HepG2 (cell line): ENCODE results near the gene E2F3. TPM values are rescaled to one million over a fixed set of nuclear protein-coding genes. Genes with fewer than 3 reads are reported as not detected.

Experiments
- BATF2 ChIP-seq: sonication (generic); formaldehyde crosslinking; IDR thresholded peaks from 2 replicates; pipeline ENCODE4 v1.8.0; 2022; ENCODE audit warnings: mild to moderate bottlenecking, missing genetic modification reagents, moderate library complexity
- BHLHE40 ChIP-seq: IDR thresholded peaks from 2 replicates; pipeline ENCODE4 v1.6.1; 2011; ENCODE audit warnings: low read length, improper control_type of control experiment
- DRAP1 ChIP-seq: IDR thresholded peaks from 2 replicates; pipeline ENCODE4 v1.6.1; 2016; ENCODE audit warnings: missing genetic modification reagents, missing compliant biosample characterization
- HDAC2 ChIP-seq: sonication (generic); formaldehyde crosslinking; IDR thresholded peaks from 2 replicates; pipeline ENCODE4 v1.4.0; 2020; ENCODE audit warnings: missing genetic modification reagents
- HMGXB3 ChIP-seq: sonication (generic); formaldehyde crosslinking; IDR thresholded peaks from 2 replicates; pipeline ENCODE4 v1.4.0; 2020; ENCODE audit warnings: missing genetic modification reagents, borderline replicate concordance
- HNF1B ChIP-seq: sonication (generic); formaldehyde crosslinking; IDR thresholded peaks from 2 replicates; pipeline ENCODE4 v1.5.1; 2020; ENCODE audit warnings: mild to moderate bottlenecking, moderate library complexity, missing genetic modification reagents
- HNRNPLL ChIP-seq: fragments of 200-400 bp; formaldehyde crosslinking; IDR thresholded peaks from 2 replicates; pipeline ENCODE4 v1.6.1; 2017; ENCODE audit warnings: mild to moderate bottlenecking, low read depth, low read length; ENCODE audit not compliant: poor library complexity, severe bottlenecking
- MED1 ChIP-seq: sonication (generic); formaldehyde crosslinking; IDR thresholded peaks from 2 replicates; pipeline ENCODE4 v1.4.0; 2020; ENCODE audit warnings: missing genetic modification reagents
- RAD21 ChIP-seq: fragments of 450-650 bp; formaldehyde crosslinking; IDR thresholded peaks from 2 replicates; pipeline ENCODE4 v1.5.0; 2020; ENCODE audit warnings: mild to moderate bottlenecking
- TIGD3 ChIP-seq: sonication (generic); formaldehyde crosslinking; IDR thresholded peaks from 2 replicates; pipeline ENCODE4 v1.5.1; 2020; ENCODE audit warnings: mild to moderate bottlenecking, missing genetic modification reagents, borderline replicate concordance
- ZNF3 ChIP-seq: IDR thresholded peaks from 2 replicates; pipeline ENCODE4 v1.7.0; 2017; ENCODE audit warnings: inconsistent platforms
- ZNF510 ChIP-seq: sonication (generic); formaldehyde crosslinking; IDR thresholded peaks from 2 replicates; pipeline ENCODE4 v1.4.0; 2020; ENCODE audit warnings: low read depth, mild to moderate bottlenecking, missing genetic modification reagents
- ZNF629 ChIP-seq: sonication (generic); formaldehyde crosslinking; conservative IDR thresholded peaks from 2 replicates; pipeline ENCODE4 v1.5.0; 2020; ENCODE audit warnings: missing genetic modification reagents
- ZNF720 ChIP-seq: sonication (generic); formaldehyde crosslinking; IDR thresholded peaks from 2 replicates; pipeline ENCODE4 v1.4.0; 2020; ENCODE audit warnings: missing genetic modification reagents
- ZNF850 ChIP-seq: sonication (generic); formaldehyde crosslinking; conservative IDR thresholded peaks from 2 replicates; pipeline ENCODE4 v1.9.0; 2021; ENCODE audit warnings: mild to moderate bottlenecking, missing genetic modification reagents
- polyA plus RNA-seq, 8 experiments: library from polyadenylated mRNA; depleted of rRNA in 3 of 8; stranded (reverse) in 7 of 8; unstranded in 1 of 8; fragments of >200 nt; fragmentation: Illumina TruSeq in 4 of 8; extraction: Trizol in 4 of 8; gene quantifications; 2 replicates each; pipeline versions ENCODE4 v1.2.1 to v1.2.3, GENCODE V29; 2011 to 2016; ENCODE audit warnings: low read depth in 4 of 8, missing spikeins in 1 of 8, mixed read lengths in 1 of 8; ENCODE audit not compliant: insufficient read depth in 1 of 8
- total RNA-seq, 5 experiments: library from RNA; depleted of rRNA; stranded (reverse); fragments of >200 nt; fragmentation: Illumina TruSeq; extraction: Trizol; gene quantifications; 2 replicates each; pipeline ENCODE4 v1.2.3, GENCODE V29; 2016; ENCODE audit warnings: low read depth in 1 of 5
- TF ChIP-seq, protein P1 (sequence below): sonication (generic); formaldehyde crosslinking; IDR thresholded peaks from 2 replicates; pipeline ENCODE4 v1.8.1; 2023; ENCODE audit warnings: mild to moderate bottlenecking, missing genetic modification reagents
- TF ChIP-seq, protein P2 (sequence below): sonication (generic); formaldehyde crosslinking; IDR thresholded peaks from 2 replicates; pipeline ENCODE4 v1.5.0; 2020; ENCODE audit warnings: missing genetic modification reagents, mild to moderate bottlenecking, borderline replicate concordance

The E2F3 gene
- total and polyA plus RNA-seq, 2 of the 13 experiments (the other 11 are each of a cell fraction or from before 2014, with no cell fraction given) = 8.5 to 12.7 TPM

DNA sequence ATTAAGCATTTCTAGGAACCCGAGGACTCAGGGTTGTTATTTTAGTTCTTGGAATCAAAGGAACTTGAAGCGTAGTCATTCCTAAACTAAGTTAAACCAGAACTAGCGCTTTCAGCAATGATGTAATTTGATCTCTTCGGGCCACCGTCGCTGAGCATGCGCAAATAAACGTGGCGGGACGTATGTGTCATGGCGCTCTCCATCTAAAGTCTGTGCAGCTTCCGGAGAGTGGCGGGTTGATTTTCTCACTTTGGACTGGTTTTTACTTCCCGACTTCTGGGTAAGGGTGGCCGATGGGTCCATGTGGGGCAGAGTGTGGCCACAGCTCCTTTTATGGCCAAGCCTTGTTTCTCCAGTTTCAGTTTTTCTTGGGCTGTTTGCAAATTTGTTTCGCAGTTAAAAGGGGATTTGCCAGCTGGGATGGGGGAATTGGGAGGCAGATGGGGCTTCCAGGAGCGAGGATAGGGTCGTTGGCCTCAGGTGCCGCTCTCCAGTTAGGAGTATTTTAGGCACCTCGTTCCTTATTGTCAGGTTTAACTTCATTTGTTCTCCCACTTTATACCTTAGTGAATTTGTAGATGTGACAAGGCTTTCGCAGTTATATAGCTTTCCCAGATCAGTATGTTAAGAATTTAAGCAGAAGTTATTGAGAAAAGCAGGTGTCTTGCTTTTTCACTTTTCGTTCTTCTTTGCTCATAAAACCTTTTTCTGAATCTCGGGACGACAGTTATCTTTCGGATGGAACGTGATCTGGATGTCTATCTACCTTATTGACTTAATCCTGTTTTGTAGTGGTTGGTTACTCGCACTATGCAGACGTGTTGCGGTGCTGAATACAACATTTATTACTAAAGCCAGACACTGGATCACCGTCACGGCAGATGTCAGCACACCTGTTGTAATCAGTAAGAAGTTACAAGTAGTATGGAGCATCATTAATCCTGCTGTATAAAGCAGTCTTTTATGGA is 132.9 kb downstream of the E2F3 start, which contains the start of gene CDKAL1 (continued):
- TF ChIP-seq HMGXB3 (CRISPR knock-in tag) (peak; percentile 30; the same call in 1 of the 2 replicates), BHLHE40 (no peak), HNRNPLL (no peak), TIGD3 (CRISPR knock-in tag) (no peak), ZNF720 (CRISPR knock-in tag) (no peak), DRAP1 (CRISPR knock-in tag) (peak; percentile 86), HDAC2 (CRISPR knock-in tag) (peak; percentile 83; the same call in 1 of the 2 replicates), BATF2 (CRISPR knock-in tag) (no peak), ZNF629 (CRISPR knock-in tag) (no peak), HNF1B (CRISPR knock-in tag) (peak; percentile 20; the same call in 1 of the 2 replicates), ZNF3 (no peak), RAD21 (no peak), ZNF510 (CRISPR knock-in tag) (no peak), MED1 (peak; percentile 65), ZNF850 (CRISPR knock-in tag) (0 out of 2 replicates have a peak, but pooled peaks have one; percentile 54)
- TF ChIP-seq, protein P1, sequence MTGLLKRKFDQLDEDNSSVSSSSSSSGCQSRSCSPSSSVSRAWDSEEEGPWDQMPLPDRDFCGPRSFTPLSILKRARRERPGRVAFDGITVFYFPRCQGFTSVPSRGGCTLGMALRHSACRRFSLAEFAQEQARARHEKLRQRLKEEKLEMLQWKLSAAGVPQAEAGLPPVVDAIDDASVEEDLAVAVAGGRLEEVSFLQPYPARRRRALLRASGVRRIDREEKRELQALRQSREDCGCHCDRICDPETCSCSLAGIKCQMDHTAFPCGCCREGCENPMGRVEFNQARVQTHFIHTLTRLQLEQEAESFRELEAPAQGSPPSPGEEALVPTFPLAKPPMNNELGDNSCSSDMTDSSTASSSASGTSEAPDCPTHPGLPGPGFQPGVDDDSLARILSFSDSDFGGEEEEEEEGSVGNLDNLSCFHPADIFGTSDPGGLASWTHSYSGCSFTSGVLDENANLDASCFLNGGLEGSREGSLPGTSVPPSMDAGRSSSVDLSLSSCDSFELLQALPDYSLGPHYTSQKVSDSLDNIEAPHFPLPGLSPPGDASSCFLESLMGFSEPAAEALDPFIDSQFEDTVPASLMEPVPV = 0 out of 2 replicates have a peak, but pooled peaks have one; percentile 37
- TF ChIP-seq, protein P2, sequence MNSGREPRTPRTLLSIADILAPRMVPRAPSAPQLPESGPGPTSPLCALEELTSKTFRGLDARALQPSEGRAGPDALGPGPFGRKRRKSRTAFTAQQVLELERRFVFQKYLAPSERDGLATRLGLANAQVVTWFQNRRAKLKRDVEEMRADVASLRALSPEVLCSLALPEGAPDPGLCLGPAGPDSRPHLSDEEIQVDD (CRISPR knock-in tag) = no peak
